ENCODE data around the gene SBK1.
"Not testable (repeated sequence)": the region's sequence is repeated elsewhere in the genome, so short reads cannot be mapped to it uniquely, and the experiment has no call there.

SBK1 gene

DNA sequence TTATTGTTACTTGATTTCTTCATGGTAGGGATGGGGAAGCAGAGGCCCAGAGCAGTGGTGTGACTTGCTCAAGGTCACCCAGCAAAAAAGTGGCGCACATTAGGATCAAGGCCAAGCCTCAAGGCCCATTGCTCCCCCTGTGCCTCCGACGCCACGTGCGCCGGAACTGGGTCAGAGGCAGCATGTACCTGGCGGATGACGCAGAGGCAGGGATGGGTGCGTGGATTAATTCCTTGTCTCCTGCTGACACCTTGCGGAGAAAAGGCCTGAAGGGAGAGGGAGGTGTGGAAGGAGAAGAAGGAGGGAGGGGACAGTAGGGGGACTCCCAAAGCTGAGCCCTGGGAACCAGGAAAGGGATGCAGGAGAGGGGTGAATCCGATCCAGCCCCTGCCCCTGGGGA lies 18.5 kb downstream of the SBK1 start:
- no peak for DNase-seq

DNA sequence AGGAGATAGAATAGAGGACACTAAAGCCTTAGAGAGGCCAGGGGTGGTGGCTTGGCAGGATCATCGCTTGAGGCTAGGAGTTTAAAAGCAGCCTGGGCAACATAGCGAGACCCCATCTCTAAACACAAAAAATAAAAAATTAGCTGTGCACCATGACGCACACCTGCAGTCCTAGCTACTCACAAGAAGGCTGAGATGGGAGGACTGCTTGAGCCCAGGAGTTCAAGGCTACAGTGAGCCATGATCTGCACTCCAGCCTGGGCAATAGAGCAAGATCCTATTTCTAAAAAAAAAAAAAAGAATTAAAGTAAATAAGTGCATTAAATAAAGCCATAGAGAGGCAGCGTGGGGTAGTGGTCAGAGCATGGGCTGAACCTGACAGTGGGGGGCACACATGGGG lies 19.1 kb downstream of the SBK1 start:
- DNase-seq, result no peak

- no peak for DNase-seq
Observed at GRCh38 chr16:28311913-28312312, 19.6 kb downstream of the SBK1 start.

DNA sequence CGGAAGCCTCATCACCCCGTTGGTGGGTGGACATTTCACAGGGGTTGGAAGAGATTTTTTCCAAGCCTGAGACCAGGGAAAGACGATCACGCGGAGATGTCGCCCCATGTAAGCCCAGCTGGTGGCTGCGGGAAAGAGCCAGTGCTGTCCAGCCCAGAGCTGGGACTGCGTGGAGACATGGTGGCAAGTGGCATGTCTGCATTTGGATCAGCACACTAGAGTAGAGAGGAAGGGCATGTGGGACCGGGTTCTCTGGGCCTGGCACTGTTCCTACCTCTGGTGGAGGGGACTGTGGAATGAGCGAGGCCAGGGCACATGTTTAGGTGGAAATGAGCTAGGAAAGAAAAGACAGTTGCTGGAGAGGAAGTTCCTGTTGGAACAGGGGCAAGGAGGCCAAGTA lies 20.0 kb downstream of the SBK1 start:
- no peak for DNase-seq

GRCh38 chr16:28313587-28313986 lies 21.3 kb downstream of the SBK1 start:
- no peak for DNase-seq

DNA sequence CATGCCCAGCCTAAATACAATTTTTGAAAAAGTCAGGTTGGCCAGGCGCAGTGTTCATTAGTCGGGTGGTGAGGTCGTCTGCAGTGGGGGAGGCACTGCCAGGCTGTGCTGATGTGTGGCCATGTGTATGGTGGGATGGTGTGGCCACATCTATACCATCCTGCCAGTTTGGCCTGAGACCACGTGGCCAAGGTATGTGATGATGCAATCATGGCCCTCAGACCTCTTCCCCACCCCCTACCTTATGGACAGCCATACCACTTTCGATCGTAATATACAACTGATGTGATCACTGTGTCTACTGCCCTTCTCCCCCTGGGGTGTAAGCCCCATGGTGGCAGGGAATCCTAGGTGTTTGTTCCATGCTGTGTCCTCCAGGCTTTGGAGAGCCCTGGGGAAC lies 23.7 kb downstream of the SBK1 start:
- DNase-seq, result no peak

DNA sequence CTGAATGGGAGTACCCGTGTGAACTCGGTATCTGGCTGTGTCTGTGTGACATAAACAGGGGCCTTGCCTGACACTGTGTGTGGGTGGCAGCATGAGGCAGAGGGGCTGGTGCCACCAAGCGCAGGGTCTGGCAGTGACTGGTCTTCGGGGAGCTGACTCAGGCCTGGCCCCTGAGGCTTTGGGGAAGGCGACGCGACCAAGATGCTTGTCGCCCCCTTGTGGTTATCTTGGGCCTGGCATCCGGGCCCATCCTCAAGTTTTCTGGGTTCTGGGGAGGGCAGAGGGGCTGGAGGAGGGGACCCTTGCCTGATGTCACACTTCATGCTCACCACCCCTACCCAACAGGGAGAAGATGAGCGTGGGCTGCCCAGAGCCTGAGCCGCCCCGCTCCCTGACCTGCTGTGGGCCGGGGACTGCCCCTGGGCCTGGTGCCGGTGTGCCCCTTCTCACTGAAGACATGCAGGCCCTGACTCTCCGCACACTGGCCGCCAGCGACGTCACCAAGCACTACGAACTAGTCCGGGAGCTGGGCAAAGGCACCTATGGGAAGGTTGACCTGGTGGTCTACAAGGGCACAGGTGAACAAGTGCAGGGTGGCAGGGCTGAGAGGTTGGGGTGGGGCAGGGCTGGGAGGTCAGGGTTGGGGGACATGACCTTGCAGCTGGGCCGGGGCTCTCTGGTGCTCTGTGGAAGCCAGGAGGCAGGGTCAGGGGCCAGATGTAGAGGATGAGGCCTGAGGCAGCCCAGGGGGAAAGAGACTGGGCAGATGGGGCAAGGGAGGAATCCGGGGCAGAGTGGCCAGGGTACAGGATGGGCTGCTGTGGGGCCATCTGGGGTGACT lies 24.9 kb downstream of the SBK1 start:
- peak; percentile 83 for DNase-seq

DNA sequence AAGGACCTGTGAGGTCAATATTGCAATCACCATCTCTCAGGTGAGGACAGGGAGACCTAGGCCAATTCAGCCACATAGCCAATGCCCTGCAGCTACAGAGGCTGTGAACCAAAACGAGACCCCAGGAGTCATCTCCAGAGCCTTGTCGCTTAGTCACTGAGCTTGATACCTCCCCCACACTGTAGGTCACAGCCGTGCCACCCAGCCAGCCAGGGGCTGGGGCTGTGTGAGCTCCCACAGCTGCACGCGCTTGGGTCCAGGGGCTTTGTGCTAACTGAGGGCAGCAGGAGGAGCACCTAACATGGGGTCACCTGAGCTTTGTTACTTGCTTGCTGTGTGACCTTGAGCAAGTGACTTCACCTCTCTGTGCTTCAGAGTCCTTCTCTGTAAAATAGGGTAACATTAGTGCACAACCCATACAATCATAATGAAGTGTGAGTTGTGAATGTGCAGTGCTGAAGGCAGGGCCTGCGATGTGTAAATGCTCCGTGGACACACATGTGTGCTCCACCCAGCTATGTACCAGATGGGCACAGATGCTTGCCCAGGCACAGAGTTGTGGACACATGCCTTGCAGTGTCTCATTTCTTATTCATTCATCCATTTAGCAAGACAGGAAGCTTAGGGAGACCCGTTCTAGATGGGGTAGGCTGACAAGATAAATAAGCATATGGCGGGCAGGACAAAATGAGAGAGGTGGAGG lies 25.9 kb downstream of the SBK1 start:
- no peak for DNase-seq

- no peak for DNase-seq
Observed at GRCh38 chr16:28319476-28320022, 27.2 kb downstream of the SBK1 start.

DNA sequence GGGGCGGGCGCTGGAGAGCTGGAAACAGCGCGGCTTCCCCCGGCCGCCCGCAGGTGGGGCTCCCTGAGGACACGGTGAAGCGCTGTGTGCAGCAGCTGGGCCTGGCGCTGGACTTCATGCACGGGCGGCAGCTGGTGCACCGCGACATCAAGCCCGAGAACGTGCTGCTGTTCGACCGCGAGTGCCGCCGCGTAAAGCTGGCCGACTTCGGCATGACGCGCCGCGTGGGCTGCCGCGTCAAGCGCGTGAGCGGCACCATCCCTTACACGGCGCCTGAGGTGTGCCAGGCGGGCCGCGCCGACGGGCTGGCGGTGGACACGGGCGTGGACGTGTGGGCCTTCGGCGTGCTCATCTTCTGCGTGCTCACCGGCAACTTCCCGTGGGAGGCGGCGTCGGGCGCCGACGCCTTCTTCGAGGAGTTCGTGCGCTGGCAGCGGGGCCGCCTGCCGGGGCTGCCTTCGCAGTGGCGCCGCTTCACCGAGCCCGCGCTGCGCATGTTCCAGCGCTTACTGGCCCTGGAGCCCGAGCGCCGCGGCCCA lies 27.8 kb downstream of the SBK1 start:
- no peak for DNase-seq

- no peak for DNase-seq
Observed at GRCh38 chr16:28320741-28321140, 28.4 kb downstream of the SBK1 start.

DNA sequence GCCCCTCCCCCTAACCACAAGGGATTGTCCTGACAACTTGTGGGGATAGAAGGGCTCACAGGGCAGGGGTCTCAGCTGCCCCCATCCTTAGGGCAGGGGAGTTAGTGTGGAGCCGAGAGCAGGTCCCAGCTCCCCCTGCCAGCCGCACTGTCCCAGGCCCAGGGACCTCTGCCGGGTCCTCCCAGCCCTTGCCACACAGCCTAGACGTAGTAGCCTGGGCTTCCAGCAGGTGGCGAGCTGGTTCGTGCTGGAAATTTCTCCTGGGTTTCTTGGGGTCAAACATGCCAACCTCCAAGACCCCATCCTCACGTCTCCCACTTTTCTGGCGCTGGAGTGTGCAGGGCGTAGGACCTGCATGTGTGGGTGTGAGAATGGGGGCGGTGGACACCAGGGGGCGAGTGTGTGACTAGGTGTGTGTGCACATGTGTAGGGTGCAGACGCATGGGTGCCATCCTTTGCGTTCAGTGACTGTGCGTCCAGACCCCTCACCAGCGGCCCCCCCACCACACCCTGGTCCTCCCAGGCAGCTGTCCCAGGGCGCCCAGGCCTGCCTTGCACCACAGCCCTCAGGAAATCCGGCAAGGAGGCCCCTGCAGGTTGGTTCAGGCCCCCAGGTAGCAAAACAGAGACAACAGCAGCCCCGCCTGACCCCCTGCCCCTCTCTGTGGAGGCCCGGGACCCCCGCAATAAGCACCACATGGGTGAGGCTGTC lies 29.5 kb downstream of the SBK1 start:
- peak; percentile 67 for DNase-seq

- no peak for DNase-seq
Observed at GRCh38 chr16:28324235-28324886, 32.0 kb downstream of the SBK1 start.

GRCh38 chr16:28324887-28325279 lies 32.6 kb downstream of the SBK1 start:
- no peak for DNase-seq

DNA sequence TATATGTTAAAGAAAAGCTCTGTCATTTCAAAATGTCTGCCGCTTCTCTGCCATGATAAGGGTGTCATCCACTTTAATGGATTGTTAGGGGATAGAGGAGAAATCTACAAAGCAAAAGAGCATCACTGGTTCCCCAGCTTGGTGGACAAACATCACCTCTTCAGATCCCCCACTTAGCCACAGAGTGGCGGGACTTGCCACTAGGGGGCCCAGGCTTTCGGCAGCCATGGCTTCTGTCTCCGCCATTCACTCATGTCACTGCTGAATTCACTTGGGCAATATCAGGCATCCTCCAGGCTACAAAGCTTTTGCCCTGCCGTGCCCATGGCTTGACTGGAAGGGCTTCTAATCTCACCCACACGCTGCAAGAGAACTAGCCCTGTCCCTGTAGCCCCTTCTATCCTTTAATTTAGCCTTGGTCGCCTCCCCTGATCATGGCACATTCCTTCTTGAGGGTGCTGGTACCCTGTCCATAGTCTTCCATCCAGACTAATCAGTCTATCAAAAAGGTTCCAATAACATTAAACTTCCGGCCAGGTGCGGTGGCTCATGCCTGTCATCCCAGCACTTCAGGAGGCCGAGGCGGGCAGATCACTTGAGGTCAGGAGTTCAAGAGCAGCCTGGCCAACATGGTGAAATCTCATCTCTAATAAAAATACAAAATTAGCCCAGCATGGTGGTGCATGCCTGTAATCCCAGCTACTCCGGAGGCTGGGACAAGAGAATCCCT lies 34.7 kb downstream of the SBK1 start:
- DNase-seq, result peak; percentile 81

DNA sequence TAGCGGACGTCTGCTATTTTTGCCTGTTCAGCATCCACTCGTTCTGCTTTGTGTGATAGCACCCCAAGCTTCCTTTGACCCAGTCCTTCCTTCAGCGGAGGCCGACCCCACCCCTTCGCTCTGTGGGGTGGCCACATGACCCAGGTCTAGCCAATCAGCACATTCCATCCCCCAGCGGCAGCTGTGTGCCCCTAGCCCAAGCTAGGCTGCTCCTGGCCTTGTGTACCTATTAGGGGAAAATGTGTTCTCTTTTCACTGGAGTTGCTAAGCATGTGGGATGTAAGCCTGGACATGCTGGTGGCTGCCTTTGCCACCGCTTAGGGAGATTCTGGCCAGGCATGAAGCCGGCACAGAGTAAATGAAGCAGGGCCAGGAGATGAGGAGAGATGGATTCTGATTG lies 37.9 kb downstream of the SBK1 start:
- DNase-seq, result peak; percentile 33

DNA sequence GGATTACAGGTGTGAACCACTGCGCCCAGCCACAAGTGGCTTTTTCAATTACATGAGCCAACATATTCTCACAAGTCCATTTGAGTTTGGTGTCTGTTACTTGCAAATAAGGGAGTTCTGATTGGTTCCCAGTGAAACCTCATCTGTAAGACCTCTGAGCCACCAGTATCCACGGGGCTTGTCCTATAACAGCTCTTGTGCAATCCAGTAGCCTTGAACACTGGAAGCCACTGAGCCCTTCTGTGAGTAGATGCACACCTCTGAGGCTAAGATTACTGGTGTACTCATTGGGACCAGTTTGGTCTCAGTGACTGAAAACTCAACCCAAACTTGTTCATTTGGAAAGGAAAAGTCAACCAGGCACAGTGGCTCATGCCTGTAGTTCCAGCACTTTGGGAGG lies 38.7 kb downstream of the SBK1 start:
- not testable (repeated sequence) for DNase-seq

DNA sequence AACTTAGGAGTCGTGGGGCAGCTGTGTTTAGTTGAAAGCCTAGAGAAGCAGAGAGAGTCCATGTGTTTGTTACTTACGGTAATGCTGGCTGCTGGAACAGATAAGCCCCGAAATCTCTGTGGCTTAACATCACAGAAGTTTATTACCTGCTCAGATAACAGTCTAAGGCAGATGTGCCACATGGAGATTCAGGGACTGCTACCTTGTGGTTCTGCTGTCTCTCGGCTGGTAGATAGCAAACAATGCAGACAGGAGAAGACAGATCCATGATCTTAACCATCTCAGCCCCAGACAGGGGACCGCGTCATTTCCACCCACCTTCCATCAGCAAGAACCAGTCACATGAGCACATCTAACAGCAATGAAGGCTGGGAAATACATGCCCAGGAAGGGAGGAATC lies 40.3 kb downstream of the SBK1 start:
- DNase-seq, result not testable (repeated sequence)

GRCh38 chr16:28335678-28336077 lies 43.4 kb downstream of the SBK1 start:
- not testable (repeated sequence) for DNase-seq

DNA sequence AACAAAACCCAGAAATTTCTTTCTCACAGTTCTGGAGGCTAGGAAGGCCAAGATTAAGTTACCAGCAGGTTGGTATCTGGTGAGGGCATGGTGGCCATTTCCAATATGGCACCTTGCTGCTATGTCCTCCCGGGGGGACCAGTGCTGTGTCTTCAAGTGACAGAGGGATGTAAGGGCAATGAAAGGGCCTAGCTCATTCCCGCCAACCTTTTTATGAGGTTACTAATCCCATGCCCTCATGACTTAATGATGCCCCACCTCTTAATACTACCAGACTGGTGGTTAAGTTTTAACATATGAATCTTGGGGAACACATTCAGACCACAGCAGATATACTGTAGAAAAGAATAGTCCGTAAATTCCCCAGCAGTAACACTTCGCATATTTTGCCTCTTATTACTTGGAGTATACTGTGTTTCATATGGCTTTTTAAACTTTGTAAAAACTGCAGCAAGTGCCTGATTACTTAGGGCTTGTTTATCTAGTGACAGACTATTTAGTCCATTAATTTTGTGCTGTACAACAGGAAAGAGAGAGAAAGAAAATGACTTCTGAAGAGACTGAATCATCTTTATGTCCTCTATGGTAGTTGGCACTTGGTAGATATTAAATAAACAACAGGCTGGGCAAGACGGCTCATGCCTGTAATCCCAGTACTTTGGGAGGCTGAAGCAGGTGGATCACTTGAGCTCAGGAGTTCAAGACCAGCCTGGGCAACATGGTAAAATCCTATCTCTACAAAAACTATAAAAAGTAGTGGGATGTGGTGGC lies 44.8 kb downstream of the SBK1 start:
- not testable (repeated sequence) for DNase-seq

- not testable (repeated sequence) for DNase-seq
Observed at GRCh38 chr16:28338230-28338629, 45.9 kb downstream of the SBK1 start.

Measured in stimulated activated CD4-positive, alpha-beta T cell treated with anti-CD3 and anti-CD28 coated beads, Interleukin-15, amount 100 ng/mL, for 24 hours (primary cell).